H1 (cell line): ENCODE data around the gene MGAT5B. TPM values are rescaled to one million over a fixed set of nuclear protein-coding genes. Genes with fewer than 3 reads are reported as not detected.

ENCODE experiments used
- CTCF ChIA-PET: fragments of 300-600 bp; sonication (Branson Sonifier 250); formaldehyde crosslinking; loops from one replicate; lab custom pipeline; 2021; ENCODE audit not compliant: partially characterized antibody; lab: Charles Lee
- POLR2A ChIA-PET: fragments of 300-600 bp; sonication (Branson Sonifier 250); formaldehyde crosslinking; loops from one replicate; lab custom pipeline; 2021; ENCODE audit warnings: inconsistent platforms; ENCODE audit not compliant: partially characterized antibody; lab: Charles Lee
- DNase-seq, 2 experiments: peaks; one replicate each; pipeline versions ENCODE4 v3.0.0 to v3.0.0-alpha.2; 2010 to 2022; ENCODE audit warnings: low spot score in 2 of 2, low read depth in 1 of 2, mixed read lengths in 1 of 2
- FAIRE-seq: peaks from 2 replicates; lab custom pipeline; 2011; peaks lifted over from hg19 to GRCh38; lab: Jason Lieb, UNC
- H2AFZ ChIP-seq: 2 replicates; pipeline ENCODE4 v1.8.1; 2012; ENCODE audit warnings: low read length, inconsistent platforms
- H2AK5ac ChIP-seq: 2 replicates; pipeline ENCODE4 v1.6.1; 2013; ENCODE audit warnings: low read depth, low read length
- H2BK120ac ChIP-seq: replicated peaks from 2 replicates; pipeline ENCODE3; 2013; ENCODE audit warnings: low read depth, low read length, inconsistent platforms
- H2BK12ac ChIP-seq: 2 replicates; pipeline ENCODE4 v1.6.1; 2013; ENCODE audit warnings: low read depth, low read length
- H2BK15ac ChIP-seq: 2 replicates; pipeline ENCODE4 v1.6.1; 2013; ENCODE audit warnings: low read length
- H2BK20ac ChIP-seq: 2 replicates; pipeline ENCODE4 v1.6.1; 2013; ENCODE audit warnings: low read length
- H2BK5ac ChIP-seq: 2 replicates; pipeline ENCODE4 v1.6.1; 2013; ENCODE audit warnings: low read depth, low read length
- H3K14ac ChIP-seq: 2 replicates; pipeline ENCODE4 v1.6.1; 2013; ENCODE audit warnings: inconsistent platforms; ENCODE audit not compliant: insufficient read length
- H3K18ac ChIP-seq: 2 replicates; pipeline ENCODE4 v1.6.1; 2013; ENCODE audit warnings: low read length; ENCODE audit errors: extremely low read depth
- H3K23ac ChIP-seq: 2 replicates; pipeline ENCODE4 v1.6.1; 2013; ENCODE audit warnings: inconsistent platforms; ENCODE audit not compliant: insufficient read length
- H3K23me2 ChIP-seq: 2 replicates; pipeline ENCODE4 v1.6.1; 2013; ENCODE audit warnings: low read depth, low read length
- H3K27ac ChIP-seq: 2 replicates; pipeline ENCODE4 v1.6.1; 2011; ENCODE audit warnings: low read depth, low read length, inconsistent platforms
- H3K27me3 ChIP-seq, 4 experiments: replicated peaks in 1 of 4; 1 replicate in 1 of 4; 2 replicates in 3 of 4; pipeline versions ENCODE4 v1.6.1 to v1.8.1; 2011 to 2013; ENCODE audit warnings: low read length in 3 of 4, mild to moderate bottlenecking in 3 of 4, inconsistent platforms in 2 of 4, mixed read lengths in 2 of 4, moderate library complexity in 1 of 4; ENCODE audit not compliant: control insufficient read depth in 3 of 4, insufficient read depth in 3 of 4; ENCODE audit errors: extremely low read depth in 1 of 4
- H3K36me3 ChIP-seq, 4 experiments: 2 replicates each; pipeline versions ENCODE4 v1.6.1 to v1.8.1; 2011 to 2013; ENCODE audit warnings: mild to moderate bottlenecking in 4 of 4, low read length in 3 of 4, moderate library complexity in 2 of 4, control low read depth in 1 of 4, inconsistent platforms in 1 of 4; ENCODE audit not compliant: insufficient read depth in 4 of 4, control insufficient read depth in 2 of 4
- H3K4ac ChIP-seq: replicated peaks from 2 replicates; pipeline ENCODE3; 2013; ENCODE audit warnings: low read length, low read depth, mixed read lengths, inconsistent platforms; ENCODE audit not compliant: insufficient read length
- H3K4me1 ChIP-seq, 4 experiments: replicated peaks in 1 of 4; 1 replicate in 1 of 4; 2 replicates in 3 of 4; pipeline versions ENCODE4 v1.6.1 to v1.8.1; 2011 to 2013; ENCODE audit warnings: low read length in 3 of 4, inconsistent platforms in 2 of 4, mixed read lengths in 1 of 4; ENCODE audit not compliant: insufficient read depth in 4 of 4, control insufficient read depth in 3 of 4
- H3K4me2 ChIP-seq, 2 experiments: 2 replicates each; pipeline versions ENCODE4 v1.6.1 to v1.8.1; 2011 to 2013; ENCODE audit warnings: low read depth in 2 of 2, low read length in 2 of 2, control low read depth in 1 of 2, inconsistent platforms in 1 of 2, mild to moderate bottlenecking in 1 of 2; ENCODE audit not compliant: insufficient read depth in 1 of 2
- H3K4me3 ChIP-seq, 4 experiments: fragments of 200-600, 300-600 bp in 1 of 4; sonication (generic), shearing (Covaris generic), sonication (Bioruptor Twin) in 1 of 4; 2 replicates each; pipeline versions ENCODE4 v1.5.1 to v1.8.1; 2011 to 2016; ENCODE audit warnings: low read length in 4 of 4, low read depth in 3 of 4, control low read depth in 2 of 4, inconsistent platforms in 2 of 4, mild to moderate bottlenecking in 2 of 4, mixed read lengths in 1 of 4, moderate library complexity in 1 of 4; ENCODE audit not compliant: insufficient read depth in 2 of 4; ENCODE audit errors: extremely low read depth in 1 of 4
- H3K56ac ChIP-seq: replicated peaks from 2 replicates; pipeline ENCODE3; 2013; ENCODE audit warnings: low read depth, mild to moderate bottlenecking, mixed read lengths, low read length, inconsistent platforms; ENCODE audit not compliant: insufficient read length
- H3K79me1 ChIP-seq: 2 replicates; pipeline ENCODE4 v1.6.1; 2013; ENCODE audit warnings: low read depth, low read length, control low read depth
- H3K79me2 ChIP-seq, 2 experiments: 2 replicates each; pipeline versions ENCODE4 v1.6.1 to v1.8.1; 2012 to 2013; ENCODE audit warnings: low read length in 2 of 2, mild to moderate bottlenecking in 2 of 2, inconsistent platforms in 1 of 2; ENCODE audit not compliant: insufficient read depth in 2 of 2, control insufficient read depth in 1 of 2
- H3K9ac ChIP-seq, 4 experiments: replicated peaks in 1 of 4; 1 replicate in 1 of 4; 2 replicates in 3 of 4; pipeline versions ENCODE4 v1.6.1 to v1.8.1; 2011 to 2013; ENCODE audit warnings: low read depth in 3 of 4, low read length in 3 of 4, control low read depth in 2 of 4, mild to moderate bottlenecking in 2 of 4, moderate library complexity in 2 of 4, inconsistent platforms in 1 of 4; ENCODE audit errors: extremely low read depth in 1 of 4
- H3K9me3 ChIP-seq, 2 experiments: 2 replicates each; pipeline versions ENCODE4 v1.6.1 to v1.8.1; 2012 to 2013; ENCODE audit warnings: mild to moderate bottlenecking in 2 of 2, moderate library complexity in 2 of 2, control low read depth in 1 of 2, inconsistent platforms in 1 of 2, low read depth in 1 of 2, low read length in 1 of 2, mixed read lengths in 1 of 2; ENCODE audit not compliant: insufficient read depth in 2 of 2
- H4K20me1 ChIP-seq, 2 experiments: replicated peaks in 1 of 2; 2 replicates each; pipeline versions ENCODE3 to v1.8.1; 2011 to 2013; ENCODE audit warnings: inconsistent platforms in 2 of 2, low read length in 2 of 2, mild to moderate bottlenecking in 1 of 2; ENCODE audit not compliant: insufficient read depth in 2 of 2, control insufficient read depth in 1 of 2
- H4K5ac ChIP-seq: 2 replicates; pipeline ENCODE4 v1.6.1; 2013; ENCODE audit warnings: low read length, low read depth, mixed read lengths, inconsistent platforms; ENCODE audit not compliant: insufficient read length
- H4K8ac ChIP-seq: 2 replicates; pipeline ENCODE4 v1.8.0; 2013; ENCODE audit warnings: mild to moderate bottlenecking, moderate library complexity, low read length, inconsistent platforms; ENCODE audit not compliant: insufficient read depth; ENCODE audit errors: extremely low read depth
- H4K91ac ChIP-seq: replicated peaks from 2 replicates; pipeline ENCODE3; 2013; ENCODE audit warnings: low read length, mixed read lengths, inconsistent platforms; ENCODE audit not compliant: insufficient read length
- BCL11A ChIP-seq, 2 experiments: IDR thresholded peaks; one replicate each; pipeline ENCODE4 v1.6.1; 2011; ENCODE audit warnings: low read depth in 2 of 2, low read length in 2 of 2, mild to moderate bottlenecking in 2 of 2
- EGR1 ChIP-seq: IDR thresholded peaks from 2 replicates; pipeline ENCODE4 v1.6.1; 2011; ENCODE audit warnings: low read depth, low read length, borderline replicate concordance
- SIRT6 ChIP-seq: IDR thresholded peaks from one replicate; pipeline ENCODE4 v1.7.1; 2012; ENCODE audit warnings: low read length, inconsistent platforms
- WGBS, 2 experiments: shearing (Covaris generic) in 1 of 2; methylation state at CpG; one replicate each; pipeline versions ENCODE4 v1.1.6 to v1.1.7; 2013 to 2015; ENCODE audit warnings: low lambda C conversion rate in 2 of 2, mixed read lengths in 2 of 2, inconsistent platforms in 1 of 2, low coverage in 1 of 2, missing lambda C conversion rate in 1 of 2; ENCODE audit not compliant: insufficient replicate concordance in 2 of 2, insufficient coverage in 1 of 2, insufficient read length in 1 of 2; ENCODE audit errors: extremely low coverage in 1 of 2, missing lambda C conversion rate in 1 of 2; 5-methylcytosine and 5-hydroxymethylcytosine counted together
- polyA plus RNA-seq, 7 experiments: library from polyadenylated mRNA; depleted of rRNA in 3 of 7; stranded (reverse) in 5 of 7; unstranded in 2 of 7; fragments of >200 nt in 5 of 7; fragments of 200-250 nt in 2 of 7; gene quantifications; 1 replicate in 5 of 7; 2 replicates in 1 of 7; 4 replicates in 1 of 7; pipeline versions ENCODE4 v1.2.1 to v1.2.3, GENCODE V29; 2011 to 2013; ENCODE audit warnings: missing spikeins in 2 of 7, mixed read lengths in 2 of 7
- total RNA-seq: library from RNA; stranded (reverse); fragmentation: NEBNext Ultra II Directional; extraction: Animal tissue kit (Norgen Biotek cat#: 25700); gene quantifications from 2 replicates; pipeline ENCODE4 v1.2.1, GENCODE V29; 2021
- TF ChIP-seq, protein P1 (sequence below): IDR thresholded peaks from 2 replicates; pipeline ENCODE4 v1.6.1; 2012; ENCODE audit warnings: inconsistent platforms

MGAT5B gene
- total and polyA plus RNA-seq, 2 of the 8 experiments (the other 6 are each of a cell fraction or from before 2014, with no cell fraction given) = 7.9 to 8.2 TPM

DNA sequence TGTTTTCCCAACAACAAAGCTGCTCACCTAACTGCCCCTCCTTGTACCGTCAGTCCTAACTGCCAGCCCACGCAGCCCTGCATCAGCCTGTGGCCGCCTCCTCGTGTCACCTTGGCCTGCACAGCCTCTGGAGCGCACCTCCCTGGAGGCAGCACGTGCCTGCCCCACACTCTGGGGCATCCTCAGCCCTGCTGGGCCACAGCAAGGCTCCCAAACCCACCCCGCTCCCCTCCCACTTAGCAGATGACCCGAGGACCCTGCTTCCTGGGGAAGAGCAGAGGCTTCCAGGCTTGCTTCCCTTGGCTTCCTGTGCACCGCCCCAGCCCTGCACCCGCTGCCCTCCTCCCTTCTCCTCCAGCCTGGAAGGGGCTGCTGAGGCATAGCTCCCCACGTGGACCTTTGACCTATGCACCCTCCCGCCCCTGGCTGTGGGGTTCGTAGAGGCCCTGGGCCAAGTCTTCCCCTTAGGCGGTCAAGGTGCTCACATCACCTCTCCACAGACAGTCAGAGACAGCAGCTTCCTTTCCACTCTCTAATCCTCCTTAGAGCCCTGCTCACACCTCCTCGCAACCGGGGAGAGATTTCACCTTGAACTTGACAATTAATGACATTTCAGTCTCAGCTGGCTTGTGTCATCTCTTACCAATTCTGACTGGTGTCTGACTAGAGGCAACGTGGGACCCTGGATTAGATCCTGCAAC, 115.0 kb downstream of the MGAT5B start:
- CTCF ChIA-PET = no interaction called here
- DNase-seq = no peak

More for the DNA sequence above, 115.0 kb downstream of the MGAT5B start:
- Histone ChIP-seq H3K36me3 (no peaks in the 10 kb centered on the region), H2BK5ac (no peak overlapping the region; the same call in 1 of the 2 replicates), H3K23ac (no peak overlapping the region), H3K4me2 (no peak overlapping the region), H3K4ac (no peak overlapping the region), H2AK5ac (no peak overlapping the region), H4K91ac (peak overlapping the region; percentile 25), H3K14ac (no peak overlapping the region), H4K20me1 (no peaks in the 10 kb centered on the region), H3K79me2 (no peaks in the 10 kb centered on the region), H2BK12ac (peak overlapping the region; percentile 94; the same call in 1 of the 2 replicates), H3K56ac (no peak overlapping the region), H2BK20ac (0 out of 2 replicates have a peak overlapping the region, but pooled peaks have one; percentile 72), H3K9me3 (peaks cover 2 to 3% of the 10 kb centered on the region in 2 experiments; a peak in 2 of 4 replicates), H3K9ac (no peak overlapping the region), H3K27me3 (peaks cover 0 to 2% (median 0%) of the 10 kb centered on the region in 4 experiments; a peak in 3 of 7 replicates), H2BK120ac (no peak overlapping the region), H4K5ac (no peak overlapping the region), H2BK15ac (peak overlapping the region; percentile 31; the same call in 1 of the 2 replicates), H3K79me1 (no peaks in the 10 kb centered on the region), H3K4me1 (peaks cover 2 to 12% (median 5%) of the 10 kb centered on the region in 4 experiments; a peak in 6 of 7 replicates), H3K23me2 (no peaks in the 10 kb centered on the region), H2AFZ (no peak overlapping the region), H3K18ac (peak overlapping the region; percentile 71; the same call in 1 of the 2 replicates), H3K27ac (no peak overlapping the region), H3K4me3 (no peak overlapping the region), H4K8ac (peak overlapping the region; percentile 60; the same call in 1 of the 2 replicates)
- POLR2A ChIA-PET = interaction anchor here (0.7 to 2.4 kb wide), 2 partner anchors 11 to 12 kb away, joined by 4 to 8 read pairs; no protein-coding TSS in a partner anchor
- no peak for FAIRE-seq
- TF ChIP-seq, protein P1, sequence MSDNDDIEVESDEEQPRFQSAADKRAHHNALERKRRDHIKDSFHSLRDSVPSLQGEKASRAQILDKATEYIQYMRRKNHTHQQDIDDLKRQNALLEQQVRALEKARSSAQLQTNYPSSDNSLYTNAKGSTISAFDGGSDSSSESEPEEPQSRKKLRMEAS = peak; percentile 57
- TF ChIP-seq EGR1 = no peak
- TF ChIP-seq BCL11A (IDR thresholded peaks at IDR 0.05; ENCODE audit: low read depth in 2 of 2, low read length in 2 of 2) = no peak
- TF ChIP-seq SIRT6 = no peak
- WGBS, 2 experiments = 74% methylated on average over 14 of the region's 17 CpGs; no CpG with 5 or more reads in 1 of the 2 experiments
